Erythroblast (primary cell): ENCODE measurements around the gene DOCK11.

Experiments
- GATA1 ChIP-seq: IDR thresholded peaks from 2 replicates; pipeline ENCODE4 v1.6.1; 2011; ENCODE audit warnings: low read depth, mild to moderate bottlenecking, control low read depth, low read length, moderate library complexity
- POLR2A ChIP-seq: IDR thresholded peaks from 2 replicates; pipeline ENCODE4 v1.6.1; 2011; ENCODE audit warnings: mild to moderate bottlenecking, low read length

DNA sequence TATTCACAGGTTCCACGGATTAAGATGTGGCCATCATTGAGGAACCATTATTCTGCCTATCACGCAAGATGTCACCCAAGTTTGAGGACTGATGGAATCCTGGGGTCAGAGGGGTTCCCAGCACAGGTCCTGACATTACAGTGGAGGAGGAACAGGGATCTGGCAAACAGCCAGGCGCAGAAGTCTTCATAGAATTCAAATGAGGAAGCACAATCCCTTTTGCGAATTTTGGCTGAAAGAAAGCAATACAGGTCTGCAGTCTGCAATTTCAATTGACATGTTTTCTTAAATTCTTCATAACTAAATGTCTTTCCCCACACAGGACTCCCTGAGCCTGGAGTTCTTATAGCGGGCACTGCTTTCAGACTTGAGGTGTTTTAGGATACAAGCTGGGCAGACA, 14.5 kb downstream of the DOCK11 start:
- TF ChIP-seq POLR2A (no peak), GATA1 (no peak)
